Panc1 (cell line): Measurements from ENCODE around the gene AKR1B15. TPM values are rescaled to one million over a fixed set of nuclear protein-coding genes. Genes with fewer than 3 reads are reported as not detected.
"Not testable (repeated sequence)": the region's sequence is repeated elsewhere in the genome, so short reads cannot be mapped to it uniquely, and the experiment has no call there.

Source experiments
- ATAC-seq: fragments of 200-7000 bp; cut with Tn5 transposase; 2 replicates; pipeline ENCODE4 v1.9.1; 2020; ENCODE audit warnings: mild to moderate bottlenecking, moderate library complexity
- BruUV-seq: library from RNA; stranded (reverse); fragments of 400-500 nt; replicated peaks from 2 replicates; lab custom pipeline; 2021; lab: Mats Ljungman, UMichigan
- CTCF ChIA-PET: fragments of 300-600 bp; sonication (Branson Sonifier 250); formaldehyde crosslinking; loops from one replicate; lab custom pipeline; 2022; ENCODE audit warnings: antibody characterized with exemption; lab: Charles Lee
- POLR2A ChIA-PET: fragments of 300-600 bp; sonication (Branson Sonifier 250); formaldehyde crosslinking; loops from one replicate; lab custom pipeline; 2022; ENCODE audit warnings: antibody characterized with exemption; lab: Charles Lee
- DNase-seq: peaks from one replicate; pipeline ENCODE4 v3.0.0-alpha.2; 2010; ENCODE audit warnings: low read depth, low spot score
- H3K27ac ChIP-seq: 2 replicates; pipeline ENCODE4 v1.5.1; 2011; ENCODE audit warnings: mild to moderate bottlenecking, low read length, inconsistent platforms
- H3K27me3 ChIP-seq: fragments of 200-500 bp; sonication (Bioruptor generic); 2 replicates; pipeline ENCODE4 v1.6.0; 2014; ENCODE audit warnings: low read length, inconsistent platforms; ENCODE audit not compliant: control insufficient read depth, insufficient read depth
- H3K36me3 ChIP-seq: fragments of 200-500 bp; sonication (Bioruptor generic); 2 replicates; pipeline ENCODE4 v1.5.1; 2014; ENCODE audit warnings: inconsistent platforms, mild to moderate bottlenecking, low read length, moderate library complexity; ENCODE audit not compliant: control insufficient read depth, insufficient read depth
- H3K4me1 ChIP-seq: 2 replicates; pipeline ENCODE4 v1.5.1; 2011; ENCODE audit warnings: inconsistent platforms, mild to moderate bottlenecking, low read length, moderate library complexity; ENCODE audit not compliant: control insufficient read depth, insufficient read depth
- H3K4me3 ChIP-seq, 2 experiments: 2 replicates each; pipeline ENCODE4 v1.5.1; 2011 to 2012; ENCODE audit warnings: low read depth in 2 of 2, low read length in 2 of 2, mild to moderate bottlenecking in 2 of 2, inconsistent platforms in 1 of 2, moderate library complexity in 1 of 2
- H3K9me3 ChIP-seq: fragments of 200-500 bp; sonication (Bioruptor generic); 2 replicates; pipeline ENCODE4 v1.5.1; 2014; ENCODE audit warnings: low read depth, mild to moderate bottlenecking, inconsistent platforms, low read length, moderate library complexity; ENCODE audit not compliant: control insufficient read depth, insufficient read depth
- CTCF ChIP-seq: fragments of 450-650 bp; IDR thresholded peaks from 2 replicates; pipeline ENCODE4 v1.5.1; 2017; ENCODE audit warnings: mild to moderate bottlenecking
- POLR2AphosphoS5 ChIP-seq: IDR thresholded peaks from 2 replicates; pipeline ENCODE4 v1.6.1; 2012; ENCODE audit warnings: mild to moderate bottlenecking, low read depth, low read length, moderate library complexity
- REST ChIP-seq, 2 experiments: IDR thresholded peaks; 2 replicates each; pipeline ENCODE4 v1.6.1; 2011 to 2012; ENCODE audit warnings: low read depth in 2 of 2, control low read depth in 1 of 2, low read length in 1 of 2, mild to moderate bottlenecking in 1 of 2, moderate library complexity in 1 of 2; ENCODE audit not compliant: insufficient read depth in 1 of 2
- SIN3A ChIP-seq: IDR thresholded peaks from 2 replicates; pipeline ENCODE4 v1.6.1; 2012; ENCODE audit warnings: low read depth, mild to moderate bottlenecking, low read length, moderate library complexity, borderline replicate concordance; ENCODE audit not compliant: insufficient read depth
- TCF7L2 ChIP-seq: IDR thresholded peaks from 2 replicates; pipeline ENCODE4 v1.6.1; 2011; ENCODE audit warnings: mild to moderate bottlenecking, low read depth, low read length, inconsistent platforms
- in situ Hi-C: cut with HindIII; loops from 2 replicates; pipeline ENCODE4 v1.10.0; 2016; ENCODE audit warnings: low sequenced_read_pairs, low pct_unique_long_range_greater_than_20kb
- intact Hi-C: fragments of 100-400 bp; cut with micrococcal nuclease; formaldehyde crosslinking; loops from one replicate; pipeline ENCODE4 v1.10.0; 2022; ENCODE audit not compliant: unreplicated experiment
- total RNA-seq: library from RNA; stranded (reverse); gene quantifications from one replicate; pipeline ENCODE4 v1.2.1, GENCODE V29; 2021; ENCODE audit not compliant: unreplicated experiment

AKR1B15 gene
- total RNA-seq, 1 experiment from 2014 or later = not detected

GRCh38 chr7:134567368-134567767 is 18.5 kb downstream of the AKR1B15 start:
- H3K36me3 ChIP-seq = no peaks in the 10 kb centered on the region
- no peak overlapping the region for H3K27ac ChIP-seq
- intact Hi-C loops = no loop called here
- TF ChIP-seq SIN3A (no peak), TCF7L2 (no peak), REST (IDR thresholded peaks at IDR 0.05; ENCODE audit: insufficient read depth in 1 of 2, low read depth in 2 of 2, low read length in 1 of 2) (no peak)
- H3K4me1 ChIP-seq = no peaks in the 10 kb centered on the region
- CTCF ChIA-PET = no interaction called here
- ATAC-seq = no peak
- no peaks in the 10 kb centered on the region for H3K9me3 ChIP-seq
- in situ Hi-C loops = no loop called here
- BruUV-seq = no TSS peak
- POLR2A ChIA-PET = no interaction called here
- H3K27me3 ChIP-seq = no peaks in the 10 kb centered on the region
- DNase-seq = no peak
- no peak overlapping the region for H3K4me3 ChIP-seq

- CTCF ChIA-PET, H3K4me3 ChIP-seq, intact Hi-C loops, in situ Hi-C loops, DNase-seq, H3K36me3 ChIP-seq, H3K27ac ChIP-seq, H3K9me3 ChIP-seq, ATAC-seq, POLR2A ChIA-PET, H3K27me3 ChIP-seq, BruUV-seq, H3K4me1 ChIP-seq: not testable (repeated sequence)
These were observed 21.1 kb downstream of the AKR1B15 start for GRCh38 chr7:134569962-134570361.

GRCh38 chr7:134571101-134571500 is 22.2 kb downstream of the AKR1B15 start:
- no peak for TF ChIP-seq SIN3A
- no peak for TF ChIP-seq REST (IDR thresholded peaks at IDR 0.05; ENCODE audit: insufficient read depth in 1 of 2, low read depth in 2 of 2, low read length in 1 of 2)
- TF ChIP-seq TCF7L2 = no peak
- no peak for TF ChIP-seq CTCF
- TF ChIP-seq POLR2AphosphoS5 = no peak
- no peak overlapping the region for H3K27ac ChIP-seq
- ChIA-PET CTCF (no interaction called here), POLR2A (no interaction called here)
- H3K27me3 ChIP-seq = no peaks in the 10 kb centered on the region
- ATAC-seq (no peak), DNase-seq (no peak)
- no peaks in the 10 kb centered on the region for H3K36me3 ChIP-seq
- in situ Hi-C loops (no loop called here), intact Hi-C loops (no loop called here)
- H3K4me3 ChIP-seq = no peak overlapping the region
- H3K4me1 ChIP-seq = no peaks in the 10 kb centered on the region
- no peaks in the 10 kb centered on the region for H3K9me3 ChIP-seq
- BruUV-seq = no TSS peak
